ENCODE results near the gene RPS6KA6. TPM values are rescaled to one million over a fixed set of nuclear protein-coding genes. Genes with fewer than 3 reads are reported as not detected.

RPS6KA6 gene
- total and polyA plus RNA-seq, 2 donors from 2014 or later: 4.7 to 12.1 TPM

DNA sequence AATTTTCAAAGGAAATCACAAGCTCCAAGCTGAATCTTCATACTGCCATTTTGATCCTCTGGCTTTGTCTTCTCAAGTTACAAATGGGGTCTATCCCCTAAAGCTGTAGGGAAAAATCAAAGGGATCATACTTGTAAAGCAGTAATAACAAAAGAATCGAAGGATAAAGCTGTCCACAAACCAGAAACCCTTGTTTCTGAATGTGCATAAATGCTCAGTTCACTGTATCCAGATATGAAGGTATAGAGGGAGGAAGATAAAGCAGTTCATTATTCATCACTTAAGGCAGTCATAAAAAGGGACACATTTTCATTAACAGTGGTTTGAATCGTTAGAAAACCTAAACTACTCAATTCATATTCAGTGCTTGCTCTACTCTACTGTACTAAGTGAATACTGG lies 33.2 kb upstream of the RPS6KA6 start:
- Histone ChIP-seq H3K27me3 (ENCODE audit: control insufficient read depth, insufficient read depth, low read length) (no peaks in the 10 kb centered on the region), H3K9ac (ENCODE audit: low read length in 3 of 3) (no peak overlapping the region), H3K4me3 (ENCODE audit: low read length in 3 of 3) (no peak overlapping the region), H3K9me3 (ENCODE audit: control insufficient read depth in 2 of 3, insufficient read depth in 1 of 3, low read length in 3 of 3) (no peaks in the 10 kb centered on the region), H3K36me3 (ENCODE audit: control insufficient read depth in 2 of 3, insufficient read depth in 3 of 3, low read length in 3 of 3) (no peaks in the 10 kb centered on the region), H3K4me1 (ENCODE audit: control insufficient read depth in 2 of 3, insufficient read depth in 2 of 3, low read depth in 1 of 3, low read length in 3 of 3) (no peaks in the 10 kb centered on the region), H3K27ac (ENCODE audit: low read depth in 2 of 2, low read length in 2 of 2) (no peak overlapping the region)
- no peak for FAIRE-seq
- no peak for TF ChIP-seq CTCF (IDR thresholded peaks at IDR 0.05; ENCODE audit: borderline replicate concordance, extremely low read depth, insufficient read depth)
- intact Hi-C loops (cut with DNase I): no loop called here
- DNase-seq: no peak

DNA sequence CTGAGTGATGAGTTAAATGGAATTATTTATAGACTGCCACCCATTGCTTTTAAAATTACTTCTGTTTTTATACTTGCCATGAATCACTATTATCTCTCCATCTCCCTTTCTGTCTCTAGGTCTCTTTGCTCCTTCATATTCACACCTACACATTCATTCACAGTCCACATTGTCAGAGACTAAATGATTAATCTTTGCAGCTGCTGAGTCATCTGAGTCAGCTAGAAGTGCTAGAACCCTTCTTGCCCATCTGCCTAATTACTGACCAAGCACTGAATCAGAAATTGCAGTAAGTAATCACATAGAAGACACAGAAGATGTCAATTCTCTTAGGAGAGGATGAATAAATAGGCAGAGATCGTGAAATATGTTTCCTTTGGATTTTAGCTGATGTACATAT lies 31.6 kb upstream of the RPS6KA6 start:
- H3K4me1 ChIP-seq (ENCODE audit: control insufficient read depth in 2 of 3, insufficient read depth in 2 of 3, low read depth in 1 of 3, low read length in 3 of 3): no peaks in the 10 kb centered on the region
- intact Hi-C loops (cut with DNase I): no loop called here
- FAIRE-seq (no peak), DNase-seq (no peak)
- H3K4me3 ChIP-seq (ENCODE audit: low read length in 3 of 3): no peak overlapping the region
- no peaks in the 10 kb centered on the region for H3K9me3 ChIP-seq (ENCODE audit: control insufficient read depth in 2 of 3, insufficient read depth in 1 of 3, low read length in 3 of 3)
- H3K36me3 ChIP-seq (ENCODE audit: control insufficient read depth in 2 of 3, insufficient read depth in 3 of 3, low read length in 3 of 3): no peaks in the 10 kb centered on the region
- no peaks in the 10 kb centered on the region for H3K27me3 ChIP-seq (ENCODE audit: control insufficient read depth, insufficient read depth, low read length)
- H3K9ac ChIP-seq (ENCODE audit: low read length in 3 of 3): no peak overlapping the region
- no peak overlapping the region for H3K27ac ChIP-seq (ENCODE audit: low read depth in 2 of 2, low read length in 2 of 2)
- no peak for TF ChIP-seq CTCF (IDR thresholded peaks at IDR 0.05; ENCODE audit: borderline replicate concordance, extremely low read depth, insufficient read depth)

DNA sequence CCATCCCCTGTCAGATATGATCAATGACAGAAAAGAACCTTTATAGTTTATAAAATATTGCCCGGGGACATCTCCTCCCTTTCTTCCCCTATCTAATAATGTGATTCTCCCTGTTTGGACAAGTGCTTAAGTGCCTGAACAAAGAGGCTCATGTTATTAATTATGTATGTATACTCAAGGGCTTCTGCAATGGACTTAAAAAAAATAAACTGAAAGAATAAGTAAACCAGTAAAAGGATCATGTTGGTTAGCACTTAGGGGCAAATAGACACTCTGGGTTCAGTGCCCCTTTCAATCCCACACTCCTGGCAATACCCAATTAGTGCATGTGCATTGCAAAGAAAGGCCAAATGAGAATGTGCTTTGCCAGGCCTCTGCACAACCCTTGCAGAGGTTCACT lies 30.7 kb upstream of the RPS6KA6 start:
- TF ChIP-seq CTCF (IDR thresholded peaks at IDR 0.05; ENCODE audit: borderline replicate concordance, extremely low read depth, insufficient read depth): no peak
- no peak overlapping the region for H3K27ac ChIP-seq (ENCODE audit: low read depth in 2 of 2, low read length in 2 of 2)
- no peak overlapping the region for H3K4me3 ChIP-seq (ENCODE audit: low read length in 3 of 3)
- no peaks in the 10 kb centered on the region for H3K4me1 ChIP-seq (ENCODE audit: control insufficient read depth in 2 of 3, insufficient read depth in 2 of 3, low read depth in 1 of 3, low read length in 3 of 3)
- H3K9ac ChIP-seq (ENCODE audit: low read length in 3 of 3): no peak overlapping the region
- no peaks in the 10 kb centered on the region for H3K36me3 ChIP-seq (ENCODE audit: control insufficient read depth in 2 of 3, insufficient read depth in 3 of 3, low read length in 3 of 3)
- no peaks in the 10 kb centered on the region for H3K27me3 ChIP-seq (ENCODE audit: control insufficient read depth, insufficient read depth, low read length)
- no peak for DNase-seq
- intact Hi-C loops (cut with DNase I): no loop called here
- H3K9me3 ChIP-seq (ENCODE audit: control insufficient read depth in 2 of 3, insufficient read depth in 1 of 3, low read length in 3 of 3): no peaks in the 10 kb centered on the region
- FAIRE-seq: no peak

GRCh38 chrX:84216881-84217280 lies 28.9 kb upstream of the RPS6KA6 start:
- H3K36me3 ChIP-seq (ENCODE audit: control insufficient read depth in 2 of 3, insufficient read depth in 3 of 3, low read length in 3 of 3): no peaks in the 10 kb centered on the region
- TF ChIP-seq CTCF (IDR thresholded peaks at IDR 0.05; ENCODE audit: borderline replicate concordance, extremely low read depth, insufficient read depth): no peak
- FAIRE-seq (peak; percentile 37), DNase-seq (no peak)
- H3K27ac ChIP-seq (ENCODE audit: low read depth in 2 of 2, low read length in 2 of 2): no peak overlapping the region
- no peaks in the 10 kb centered on the region for H3K9me3 ChIP-seq (ENCODE audit: control insufficient read depth in 2 of 3, insufficient read depth in 1 of 3, low read length in 3 of 3)
- H3K4me1 ChIP-seq (ENCODE audit: control insufficient read depth in 2 of 3, insufficient read depth in 2 of 3, low read depth in 1 of 3, low read length in 3 of 3): no peaks in the 10 kb centered on the region
- no peak overlapping the region for H3K4me3 ChIP-seq (ENCODE audit: low read length in 3 of 3)
- no peak overlapping the region for H3K9ac ChIP-seq (ENCODE audit: low read length in 3 of 3)
- intact Hi-C loops (cut with DNase I): no loop called here
- H3K27me3 ChIP-seq (ENCODE audit: control insufficient read depth, insufficient read depth, low read length): no peaks in the 10 kb centered on the region
